ENCODE measurements around the gene YARS1. TPM values are rescaled to one million over a fixed set of nuclear protein-coding genes. Genes with fewer than 3 reads are reported as not detected.

The YARS1 gene
- total and polyA plus RNA-seq, 4 donors: 31.6 to 94.0 (median 52.6) TPM

DNA sequence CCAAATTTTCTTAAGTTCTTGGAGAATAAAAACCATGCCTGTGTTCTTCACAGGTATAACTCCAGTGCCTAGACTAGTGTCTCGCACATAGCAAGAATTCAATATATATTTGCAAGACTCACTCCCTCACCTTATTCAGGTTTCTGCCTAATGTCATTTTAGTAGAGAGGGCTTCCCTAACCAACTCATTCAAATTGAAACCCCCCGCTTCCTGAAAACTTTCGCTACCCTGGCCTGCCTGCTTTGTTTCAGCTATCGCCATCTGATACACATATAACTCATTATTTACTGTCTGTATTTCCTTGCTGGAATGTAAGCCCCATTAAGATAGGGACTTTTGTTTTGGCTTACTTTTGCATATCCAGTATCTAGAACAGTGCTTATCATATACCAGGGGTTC lies 8.6 kb downstream of the YARS1 start:
- no peak for DNase-seq (ENCODE audit: low spot score)
- Histone ChIP-seq H3K4me3 (ENCODE audit: low read depth in 1 of 3, low read length in 3 of 3) (no peak overlapping the region), H3K27me3 (ENCODE audit: control insufficient read depth in 4 of 4, insufficient read depth in 4 of 4, low read length in 3 of 4) (no peaks in the 10 kb centered on the region), H3K9me3 (ENCODE audit: control insufficient read depth in 4 of 4, low read length in 3 of 4) (no peaks in the 10 kb centered on the region), H3K36me3 (ENCODE audit: control insufficient read depth in 4 of 4, insufficient read depth in 3 of 4, low read depth in 1 of 4, low read length in 3 of 4) (peaks cover 9 to 44% (median 29%) of the 10 kb centered on the region in 4 donors), H3K9ac (ENCODE audit: low read depth in 1 of 2, low read length in 2 of 2) (no peak overlapping the region), H3K4me1 (ENCODE audit: control insufficient read depth in 4 of 4, insufficient read depth in 4 of 4, low read length in 3 of 4) (peaks cover 0 to 4% (median 0%) of the 10 kb centered on the region in 4 donors), H3K27ac (ENCODE audit: low read depth in 1 of 2, low read length in 2 of 2) (no peak overlapping the region)
- WGBS: 96% methylated on average over 4 of the region's 4 CpGs
- TF ChIP-seq RXRA (IDR thresholded peaks at IDR 0.05) (no peak), HNF4G (IDR thresholded peaks at IDR 0.05) (no peak), NR2F2 (IDR thresholded peaks at IDR 0.05) (no peak), SP1 (IDR thresholded peaks at IDR 0.05) (no peak), EGR1 (IDR thresholded peaks at IDR 0.05; ENCODE audit: low read depth in 2 of 2) (no peak), YY1 (IDR thresholded peaks at IDR 0.05) (no peak), RAD21 (IDR thresholded peaks at IDR 0.05) (no peak), GABPA (IDR thresholded peaks at IDR 0.05 in 1 of 2, conservative IDR thresholded peaks at IDR 0.05 in 1 of 2) (no peak)
- TF ChIP-seq, protein P1, sequence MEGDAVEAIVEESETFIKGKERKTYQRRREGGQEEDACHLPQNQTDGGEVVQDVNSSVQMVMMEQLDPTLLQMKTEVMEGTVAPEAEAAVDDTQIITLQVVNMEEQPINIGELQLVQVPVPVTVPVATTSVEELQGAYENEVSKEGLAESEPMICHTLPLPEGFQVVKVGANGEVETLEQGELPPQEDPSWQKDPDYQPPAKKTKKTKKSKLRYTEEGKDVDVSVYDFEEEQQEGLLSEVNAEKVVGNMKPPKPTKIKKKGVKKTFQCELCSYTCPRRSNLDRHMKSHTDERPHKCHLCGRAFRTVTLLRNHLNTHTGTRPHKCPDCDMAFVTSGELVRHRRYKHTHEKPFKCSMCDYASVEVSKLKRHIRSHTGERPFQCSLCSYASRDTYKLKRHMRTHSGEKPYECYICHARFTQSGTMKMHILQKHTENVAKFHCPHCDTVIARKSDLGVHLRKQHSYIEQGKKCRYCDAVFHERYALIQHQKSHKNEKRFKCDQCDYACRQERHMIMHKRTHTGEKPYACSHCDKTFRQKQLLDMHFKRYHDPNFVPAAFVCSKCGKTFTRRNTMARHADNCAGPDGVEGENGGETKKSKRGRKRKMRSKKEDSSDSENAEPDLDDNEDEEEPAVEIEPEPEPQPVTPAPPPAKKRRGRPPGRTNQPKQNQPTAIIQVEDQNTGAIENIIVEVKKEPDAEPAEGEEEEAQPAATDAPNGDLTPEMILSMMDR (IDR thresholded peaks at IDR 0.05; ENCODE audit: low read depth, low read length, missing input control): no peak

DNA sequence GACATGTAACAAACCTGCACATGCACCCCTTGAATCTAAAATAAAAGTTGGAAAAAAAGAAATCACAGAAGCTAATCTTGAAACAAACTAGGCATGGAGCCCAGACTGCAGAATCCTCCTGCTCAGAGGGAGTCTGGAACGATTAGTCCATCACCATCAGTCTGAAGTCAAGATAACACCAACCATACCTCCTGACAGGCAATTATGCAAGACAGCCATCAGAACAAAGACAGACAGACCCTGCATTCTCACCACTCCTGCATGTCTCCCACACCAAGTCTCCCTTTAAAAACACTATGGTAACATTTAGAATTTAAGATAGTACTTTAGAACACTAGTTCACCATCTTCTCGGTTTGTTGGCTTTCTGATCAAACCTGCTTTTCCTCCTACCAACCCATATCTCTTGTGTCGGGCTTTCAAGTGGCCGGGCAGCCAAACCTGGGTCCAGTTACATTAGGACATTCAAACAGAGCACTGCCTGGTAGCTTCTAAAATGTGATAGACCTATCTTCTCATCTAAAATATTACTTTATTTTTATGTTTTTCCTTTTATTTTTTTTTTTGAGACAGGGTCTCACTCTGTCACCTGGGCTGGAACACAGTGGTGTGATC lies 10.1 kb downstream of the YARS1 start:
- DNase-seq (ENCODE audit: low spot score): no peak
- TF ChIP-seq FOXA1 (IDR thresholded peaks at IDR 0.05) (no peak), EGR1 (IDR thresholded peaks at IDR 0.05; ENCODE audit: low read depth in 2 of 2) (no peak), NR2F2 (IDR thresholded peaks at IDR 0.05) (no peak), RAD21 (IDR thresholded peaks at IDR 0.05) (no peak), JUND (IDR thresholded peaks at IDR 0.05) (no peak), SP1 (IDR thresholded peaks at IDR 0.05) (no peak), YY1 (IDR thresholded peaks at IDR 0.05) (no peak)
- TF ChIP-seq, protein P2, sequence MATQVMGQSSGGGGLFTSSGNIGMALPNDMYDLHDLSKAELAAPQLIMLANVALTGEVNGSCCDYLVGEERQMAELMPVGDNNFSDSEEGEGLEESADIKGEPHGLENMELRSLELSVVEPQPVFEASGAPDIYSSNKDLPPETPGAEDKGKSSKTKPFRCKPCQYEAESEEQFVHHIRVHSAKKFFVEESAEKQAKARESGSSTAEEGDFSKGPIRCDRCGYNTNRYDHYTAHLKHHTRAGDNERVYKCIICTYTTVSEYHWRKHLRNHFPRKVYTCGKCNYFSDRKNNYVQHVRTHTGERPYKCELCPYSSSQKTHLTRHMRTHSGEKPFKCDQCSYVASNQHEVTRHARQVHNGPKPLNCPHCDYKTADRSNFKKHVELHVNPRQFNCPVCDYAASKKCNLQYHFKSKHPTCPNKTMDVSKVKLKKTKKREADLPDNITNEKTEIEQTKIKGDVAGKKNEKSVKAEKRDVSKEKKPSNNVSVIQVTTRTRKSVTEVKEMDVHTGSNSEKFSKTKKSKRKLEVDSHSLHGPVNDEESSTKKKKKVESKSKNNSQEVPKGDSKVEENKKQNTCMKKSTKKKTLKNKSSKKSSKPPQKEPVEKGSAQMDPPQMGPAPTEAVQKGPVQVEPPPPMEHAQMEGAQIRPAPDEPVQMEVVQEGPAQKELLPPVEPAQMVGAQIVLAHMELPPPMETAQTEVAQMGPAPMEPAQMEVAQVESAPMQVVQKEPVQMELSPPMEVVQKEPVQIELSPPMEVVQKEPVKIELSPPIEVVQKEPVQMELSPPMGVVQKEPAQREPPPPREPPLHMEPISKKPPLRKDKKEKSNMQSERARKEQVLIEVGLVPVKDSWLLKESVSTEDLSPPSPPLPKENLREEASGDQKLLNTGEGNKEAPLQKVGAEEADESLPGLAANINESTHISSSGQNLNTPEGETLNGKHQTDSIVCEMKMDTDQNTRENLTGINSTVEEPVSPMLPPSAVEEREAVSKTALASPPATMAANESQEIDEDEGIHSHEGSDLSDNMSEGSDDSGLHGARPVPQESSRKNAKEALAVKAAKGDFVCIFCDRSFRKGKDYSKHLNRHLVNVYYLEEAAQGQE (IDR thresholded peaks at IDR 0.05): no peak
- H3K9ac ChIP-seq (ENCODE audit: low read depth in 1 of 2, low read length in 2 of 2): no peak overlapping the region

DNA sequence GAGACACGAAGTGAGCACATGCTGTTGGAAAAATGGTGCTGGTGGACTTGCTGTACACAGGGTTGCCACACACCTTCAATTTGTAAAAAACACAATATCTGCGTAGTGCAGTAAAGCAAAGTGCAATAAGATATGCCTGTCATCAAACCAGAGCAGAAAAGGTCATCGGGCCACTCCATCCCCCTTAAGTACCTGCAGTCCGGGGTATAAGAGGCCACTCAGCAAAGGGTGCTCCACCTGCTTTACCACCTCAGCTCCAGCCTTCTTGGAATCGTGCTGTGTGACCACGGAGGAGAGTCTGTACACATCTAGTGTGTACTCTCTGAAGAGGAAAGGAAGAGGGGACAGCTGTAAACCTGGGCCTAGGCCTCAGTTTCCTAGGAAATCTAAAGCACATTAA lies 10.9 kb downstream of the YARS1 start:
- no peaks in the 10 kb centered on the region for H3K4me1 ChIP-seq (ENCODE audit: control insufficient read depth in 4 of 4, insufficient read depth in 4 of 4, low read length in 3 of 4)
- no peak overlapping the region for H3K4me3 ChIP-seq (ENCODE audit: low read depth in 1 of 3, low read length in 3 of 3)
- WGBS: 96% methylated on average over 6 of the region's 6 CpGs
- H3K27ac ChIP-seq (ENCODE audit: low read depth in 1 of 2, low read length in 2 of 2): no peak overlapping the region
- TF ChIP-seq YY1 (IDR thresholded peaks at IDR 0.05): no peak
- TF ChIP-seq RXRA (IDR thresholded peaks at IDR 0.05): no peak
- TF ChIP-seq, protein P3, sequence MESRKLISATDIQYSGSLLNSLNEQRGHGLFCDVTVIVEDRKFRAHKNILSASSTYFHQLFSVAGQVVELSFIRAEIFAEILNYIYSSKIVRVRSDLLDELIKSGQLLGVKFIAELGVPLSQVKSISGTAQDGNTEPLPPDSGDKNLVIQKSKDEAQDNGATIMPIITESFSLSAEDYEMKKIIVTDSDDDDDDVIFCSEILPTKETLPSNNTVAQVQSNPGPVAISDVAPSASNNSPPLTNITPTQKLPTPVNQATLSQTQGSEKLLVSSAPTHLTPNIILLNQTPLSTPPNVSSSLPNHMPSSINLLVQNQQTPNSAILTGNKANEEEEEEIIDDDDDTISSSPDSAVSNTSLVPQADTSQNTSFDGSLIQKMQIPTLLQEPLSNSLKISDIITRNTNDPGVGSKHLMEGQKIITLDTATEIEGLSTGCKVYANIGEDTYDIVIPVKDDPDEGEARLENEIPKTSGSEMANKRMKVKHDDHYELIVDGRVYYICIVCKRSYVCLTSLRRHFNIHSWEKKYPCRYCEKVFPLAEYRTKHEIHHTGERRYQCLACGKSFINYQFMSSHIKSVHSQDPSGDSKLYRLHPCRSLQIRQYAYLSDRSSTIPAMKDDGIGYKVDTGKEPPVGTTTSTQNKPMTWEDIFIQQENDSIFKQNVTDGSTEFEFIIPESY (IDR thresholded peaks at IDR 0.05): no peak
- no peak for TF ChIP-seq FOXA1 (IDR thresholded peaks at IDR 0.05)
- TF ChIP-seq HNF4A (conservative IDR thresholded peaks at IDR 0.05): no peak
- TF ChIP-seq, protein P1 (IDR thresholded peaks at IDR 0.05; ENCODE audit: low read depth, low read length, missing input control): no peak
- TF ChIP-seq EGR1 (IDR thresholded peaks at IDR 0.05; ENCODE audit: low read depth in 2 of 2): no peak
- no peak for TF ChIP-seq FOXA2 (IDR thresholded peaks at IDR 0.05)
- TF ChIP-seq, protein P4, sequence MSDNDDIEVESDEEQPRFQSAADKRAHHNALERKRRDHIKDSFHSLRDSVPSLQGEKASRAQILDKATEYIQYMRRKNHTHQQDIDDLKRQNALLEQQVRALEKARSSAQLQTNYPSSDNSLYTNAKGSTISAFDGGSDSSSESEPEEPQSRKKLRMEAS (IDR thresholded peaks at IDR 0.05): no peak
- no peak for TF ChIP-seq GABPA (IDR thresholded peaks at IDR 0.05 in 1 of 2, conservative IDR thresholded peaks at IDR 0.05 in 1 of 2)
- H3K9me3 ChIP-seq (ENCODE audit: control insufficient read depth in 4 of 4, low read length in 3 of 4): no peaks in the 10 kb centered on the region
- H3K36me3 ChIP-seq (ENCODE audit: control insufficient read depth in 4 of 4, insufficient read depth in 3 of 4, low read depth in 1 of 4, low read length in 3 of 4): peaks cover 9 to 55% (median 32%) of the 10 kb centered on the region in 4 donors
- no peak overlapping the region for H3K9ac ChIP-seq (ENCODE audit: low read depth in 1 of 2, low read length in 2 of 2)
- no peaks in the 10 kb centered on the region for H3K27me3 ChIP-seq (ENCODE audit: control insufficient read depth in 4 of 4, insufficient read depth in 4 of 4, low read length in 3 of 4)
- no peak for DNase-seq (ENCODE audit: low spot score)

More for the DNA sequence above, 10.1 kb downstream of the YARS1 start:
- no peak overlapping the region for H3K4me3 ChIP-seq (ENCODE audit: low read depth in 1 of 3, low read length in 3 of 3)
- no peak overlapping the region for H3K27ac ChIP-seq (ENCODE audit: low read depth in 1 of 2, low read length in 2 of 2)
- peaks cover 0 to 2% (median 0%) of the 10 kb centered on the region in 4 donors for H3K4me1 ChIP-seq (ENCODE audit: control insufficient read depth in 4 of 4, insufficient read depth in 4 of 4, low read length in 3 of 4)
- H3K27me3 ChIP-seq (ENCODE audit: control insufficient read depth in 4 of 4, insufficient read depth in 4 of 4, low read length in 3 of 4): no peaks in the 10 kb centered on the region
- H3K36me3 ChIP-seq (ENCODE audit: control insufficient read depth in 4 of 4, insufficient read depth in 3 of 4, low read depth in 1 of 4, low read length in 3 of 4): peaks cover 9 to 51% (median 32%) of the 10 kb centered on the region in 4 donors
- WGBS: 80% methylated on average over 4 of the region's 4 CpGs
- H3K9me3 ChIP-seq (ENCODE audit: control insufficient read depth in 4 of 4, low read length in 3 of 4): no peaks in the 10 kb centered on the region

Data from liver (tissue), 9 donors.